Suprapubic skin (tissue), 4 donors: Measurements from ENCODE around the gene HSD17B8.

ENCODE experiments used
- CTCF ChIP-seq, 2 donors: fragments of 200-600 bp in 1 of 2; fragments of 450-650 bp in 1 of 2; sonication (generic) in 1 of 2; IDR thresholded peaks; one replicate each; pipeline ENCODE4 v1.5.1; 2016 to 2019; ENCODE audit warnings: antibody characterized with exemption in 2 of 2, mild to moderate bottlenecking in 1 of 2, moderate library complexity in 1 of 2
- EP300 ChIP-seq: sonication (generic); formaldehyde crosslinking; IDR thresholded peaks from one replicate; pipeline ENCODE4 v1.6.1; 2017; ENCODE audit warnings: antibody characterized with exemption
- POLR2A ChIP-seq, 2 donors: fragments of 450-650 bp; IDR thresholded peaks; one replicate each; pipeline ENCODE4 v1.6.1; 2017; ENCODE audit warnings: antibody characterized with exemption in 2 of 2, mild to moderate bottlenecking in 2 of 2, moderate library complexity in 2 of 2
- POLR2AphosphoS5 ChIP-seq, 3 donors: sonication (generic); formaldehyde crosslinking; IDR thresholded peaks; one replicate each; pipeline ENCODE4 v1.6.1; 2017; ENCODE audit warnings: antibody characterized with exemption in 3 of 3

- TF ChIP-seq CTCF (IDR thresholded peaks at IDR 0.05) (no peak), POLR2A (IDR thresholded peaks at IDR 0.05) (no peak), POLR2AphosphoS5 (IDR thresholded peaks at IDR 0.05) (no peak), EP300 (no peak)
These were observed 3.2 kb downstream of the HSD17B8 start for GRCh38 chr6:33207552-33208090.
